NCI-H748 (cell line): ENCODE measurements around the gene RUNX1.

Experiments used
- DNase-seq: peaks from one replicate; lab custom pipeline; 2025; ENCODE audit not compliant: unreplicated experiment; lab: John Stamatoyannopoulos, UW

The RUNX1 gene

DNA sequence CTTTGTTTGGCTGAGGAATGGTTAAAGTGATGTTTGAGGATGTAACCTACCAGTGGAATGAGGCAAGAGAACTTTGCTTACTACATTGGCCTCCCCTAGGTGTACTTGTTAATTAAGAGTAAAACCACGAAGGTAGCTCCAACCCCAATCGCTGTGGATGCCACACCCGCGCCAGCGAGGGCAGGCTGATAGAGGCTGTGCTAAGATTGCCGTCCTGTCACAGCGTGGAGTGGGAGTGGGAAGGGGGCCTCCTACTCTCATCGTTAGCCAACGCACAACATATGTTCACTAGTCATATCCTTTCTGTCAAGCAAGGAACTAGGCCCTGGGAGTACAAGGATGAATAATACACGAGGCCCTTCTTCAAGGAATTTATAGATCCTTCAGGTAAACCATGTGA is 99.6 kb downstream of the RUNX1 start:
- DNase-seq, result no peak

DNA sequence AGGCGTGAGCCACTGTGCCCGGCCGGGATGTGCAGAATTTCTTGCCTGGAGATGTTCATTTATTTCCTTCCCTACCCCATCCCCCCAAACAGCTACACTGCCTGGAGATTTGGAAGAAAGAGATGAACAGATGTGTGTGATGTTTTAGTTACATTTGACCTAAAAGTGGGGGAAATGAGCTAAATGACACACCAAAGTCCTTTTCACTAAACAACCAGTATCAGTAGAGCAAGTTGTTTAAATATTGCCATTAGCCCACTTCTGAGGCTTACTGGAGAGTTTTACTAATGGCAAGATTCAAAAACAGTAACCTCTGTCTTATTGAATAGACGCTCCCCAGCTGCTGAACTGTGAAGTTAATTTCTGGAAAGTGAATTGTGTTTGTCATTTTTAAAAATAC is 100.1 kb downstream of the RUNX1 start:
- DNase-seq, result no peak

GRCh38 chr21:34948157-34948556 is 100.9 kb downstream of the RUNX1 start:
- DNase-seq, result no peak

DNA sequence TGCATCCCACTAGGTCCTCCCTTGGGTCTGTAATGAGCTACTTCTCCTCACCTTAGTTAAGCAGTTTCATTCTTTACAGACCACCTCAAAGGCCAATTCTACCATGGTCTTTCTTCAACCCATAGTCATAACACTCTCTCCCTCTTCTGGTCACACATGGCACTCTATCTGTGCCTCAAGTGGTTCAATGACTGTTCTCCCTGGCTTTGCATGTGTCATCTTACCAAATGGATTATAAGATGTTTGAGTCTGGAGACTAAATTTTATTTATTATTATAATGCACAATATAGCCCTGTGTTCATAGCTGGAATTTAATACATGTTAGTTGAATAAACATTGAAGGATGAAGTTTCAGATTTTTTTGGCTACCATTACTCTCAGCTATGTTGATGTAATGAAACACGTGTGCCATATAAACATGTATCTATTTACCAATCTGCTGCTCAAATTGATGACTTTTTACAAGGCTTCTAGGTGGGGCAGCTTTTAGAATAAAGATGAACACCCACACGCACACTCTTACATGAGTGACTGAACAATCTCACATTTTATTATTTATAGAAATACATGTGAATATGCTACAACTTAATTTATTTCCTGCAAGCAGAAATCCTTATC is 102.1 kb downstream of the RUNX1 start:
- no peak for DNase-seq

- DNase-seq, result no peak
Observed at GRCh38 chr21:34946385-34946840, 102.7 kb downstream of the RUNX1 start.

- DNase-seq, result no peak
Observed at GRCh38 chr21:34945288-34945687, 103.8 kb downstream of the RUNX1 start.

DNA sequence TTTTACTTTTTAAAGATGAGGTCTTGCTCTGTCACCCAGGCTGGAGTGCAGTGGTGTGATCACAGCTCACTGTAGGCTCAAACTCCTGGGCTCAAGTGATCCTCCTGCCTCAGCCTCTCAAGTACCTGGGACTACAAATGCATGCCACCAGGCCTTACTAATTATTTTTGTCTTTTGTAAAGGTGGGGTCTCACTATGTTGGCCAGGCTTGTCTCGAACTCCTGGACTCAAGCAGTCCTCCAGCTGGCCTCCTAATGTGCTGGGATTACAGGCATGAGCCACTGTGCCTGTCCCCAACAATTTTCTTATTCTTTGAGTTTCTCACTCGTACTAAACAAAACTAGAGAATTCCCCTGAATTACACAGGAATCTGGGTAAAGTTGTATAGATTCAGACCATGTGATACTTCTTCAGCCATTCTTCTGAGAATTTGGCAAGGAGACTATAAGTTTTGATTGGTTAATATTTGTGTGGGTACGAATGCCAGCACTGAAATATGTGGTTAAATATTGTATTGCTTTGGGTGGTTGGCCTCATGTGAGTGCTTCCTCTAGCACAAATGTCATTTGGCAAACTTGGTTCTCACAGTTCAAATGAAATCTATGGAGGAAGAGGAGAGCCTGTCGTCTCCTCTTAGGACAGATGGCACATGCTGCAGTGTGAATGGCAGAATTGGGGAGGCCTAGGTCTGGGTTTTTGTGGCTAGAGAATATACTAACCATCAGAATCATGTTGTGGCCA is 104.9 kb downstream of the RUNX1 start:
- no peak for DNase-seq

DNA sequence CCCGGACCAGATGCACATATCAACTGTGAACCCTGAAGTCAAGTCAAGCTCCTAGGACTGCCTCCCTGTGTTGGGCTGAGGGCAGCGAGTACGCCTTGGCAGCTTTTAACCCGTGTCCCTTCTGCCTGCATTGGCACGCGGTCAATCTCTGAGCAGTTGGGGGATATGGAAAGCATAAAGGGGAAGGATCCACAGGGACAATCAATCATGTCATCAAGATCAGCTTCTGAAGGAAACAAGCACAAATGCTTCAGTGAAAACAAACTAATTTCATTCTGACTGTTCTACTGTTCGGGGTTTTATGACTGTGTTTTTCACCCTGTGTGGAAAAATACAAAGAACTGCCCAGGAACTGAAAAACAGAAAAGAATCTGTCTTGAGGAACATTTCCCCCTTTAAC is 106.2 kb downstream of the RUNX1 start:
- no peak for DNase-seq

DNA sequence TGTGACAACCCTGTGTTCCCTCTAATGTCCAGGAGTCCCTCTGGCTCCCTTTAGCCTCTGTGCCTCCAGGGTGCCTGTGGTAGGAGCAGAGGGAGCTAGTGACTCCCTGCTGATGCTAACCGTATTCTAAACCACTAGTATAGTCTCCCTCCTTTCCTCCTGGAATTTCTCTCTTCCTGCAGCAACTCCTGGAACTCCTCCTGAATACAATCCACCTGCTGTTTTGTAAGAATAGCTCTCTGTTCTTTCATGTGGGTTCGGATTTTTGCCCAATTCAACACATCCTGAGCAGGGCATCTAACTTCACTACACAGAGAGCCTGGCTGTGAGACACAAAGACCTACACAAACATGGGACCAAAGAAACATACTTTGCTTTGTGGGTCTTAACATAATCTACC is 107.9 kb downstream of the RUNX1 start:
- no peak for DNase-seq

DNA sequence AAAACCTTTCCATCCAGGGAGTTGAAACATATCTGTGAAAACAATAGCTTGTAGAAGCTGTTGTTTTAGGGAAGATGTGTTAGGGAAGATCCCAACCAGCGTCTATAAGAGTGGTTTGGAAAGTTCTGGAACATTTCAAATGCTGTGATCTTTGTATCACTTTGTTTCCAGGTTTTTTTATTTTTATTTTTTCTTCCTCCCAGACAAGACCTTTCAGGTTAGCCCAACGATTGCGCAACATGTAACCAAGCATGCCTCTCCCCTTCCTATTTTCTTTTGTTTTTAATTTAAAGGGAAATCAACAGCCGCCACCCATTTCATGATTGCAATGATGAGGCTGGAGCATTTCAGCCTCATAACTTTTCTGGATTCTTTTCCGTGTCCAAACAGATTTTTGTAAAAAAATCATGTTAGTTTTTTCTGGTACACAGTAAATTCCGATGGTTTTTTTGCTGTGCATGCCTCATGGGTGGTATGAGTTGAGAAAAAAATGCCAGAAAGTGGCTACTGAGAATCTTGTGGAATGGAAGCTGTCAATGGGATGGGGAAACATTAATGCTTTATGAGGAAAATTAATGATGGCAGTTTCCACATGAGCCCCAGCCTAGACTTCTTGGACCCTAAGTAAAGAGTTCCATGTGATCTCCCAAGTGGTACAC is 109.3 kb downstream of the RUNX1 start:
- DNase-seq, result no peak

DNA sequence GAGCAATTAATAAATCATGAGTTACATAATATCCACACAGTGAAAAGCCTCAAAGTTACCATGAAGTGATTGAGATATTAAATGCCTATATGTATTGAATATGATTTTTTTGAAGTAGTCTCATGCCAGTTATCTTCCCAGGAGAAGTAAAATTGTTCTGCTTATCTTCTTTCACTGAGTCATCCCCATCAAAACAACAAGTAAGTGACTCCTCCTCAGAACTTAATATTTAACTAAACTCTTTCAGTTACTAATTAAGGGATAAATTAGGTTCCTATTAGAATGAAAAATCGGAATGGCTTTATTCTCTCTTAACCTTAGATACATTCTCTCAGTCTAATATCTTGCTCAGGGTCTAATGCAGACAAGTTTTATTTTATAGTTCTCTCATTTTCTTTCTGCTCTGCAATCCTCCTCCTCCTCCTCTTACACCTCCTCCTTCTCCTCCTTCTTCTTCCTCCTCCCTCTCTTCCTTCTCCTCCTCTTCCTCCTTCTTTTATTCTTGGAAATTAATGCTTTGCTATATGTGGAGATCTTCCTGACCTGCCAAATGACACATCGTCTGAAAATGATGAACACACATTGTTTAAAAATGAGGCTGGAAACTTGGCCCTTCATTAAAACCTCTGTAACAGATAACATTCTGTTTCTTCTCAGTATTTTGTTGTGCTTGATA is 110.9 kb downstream of the RUNX1 start:
- DNase-seq, result no peak

- DNase-seq, result peak; percentile 74
Observed at GRCh38 chr21:34936883-34937563, 112.1 kb downstream of the RUNX1 start.

- DNase-seq, result peak; percentile 79
Observed at GRCh38 chr21:34936371-34936789, 112.7 kb downstream of the RUNX1 start.

DNA sequence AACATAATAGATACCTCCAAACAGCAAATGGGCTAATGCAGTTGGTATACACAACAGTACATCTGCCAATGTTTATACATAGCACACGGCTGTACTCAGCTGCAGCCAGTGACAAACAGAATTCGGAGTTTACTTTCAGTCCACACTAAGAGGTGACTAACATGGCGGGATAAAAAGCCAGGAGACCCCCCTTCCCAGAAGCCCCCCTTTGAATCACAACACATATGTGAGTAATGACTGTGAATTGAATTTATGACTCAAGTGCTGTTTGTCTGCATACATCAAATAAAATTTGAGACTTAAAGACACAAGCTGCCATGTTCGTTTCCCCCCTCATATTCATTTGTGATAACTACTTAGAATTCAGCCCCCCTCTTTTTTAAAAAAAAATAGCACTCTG is 113.2 kb downstream of the RUNX1 start:
- peak; percentile 33 for DNase-seq

DNA sequence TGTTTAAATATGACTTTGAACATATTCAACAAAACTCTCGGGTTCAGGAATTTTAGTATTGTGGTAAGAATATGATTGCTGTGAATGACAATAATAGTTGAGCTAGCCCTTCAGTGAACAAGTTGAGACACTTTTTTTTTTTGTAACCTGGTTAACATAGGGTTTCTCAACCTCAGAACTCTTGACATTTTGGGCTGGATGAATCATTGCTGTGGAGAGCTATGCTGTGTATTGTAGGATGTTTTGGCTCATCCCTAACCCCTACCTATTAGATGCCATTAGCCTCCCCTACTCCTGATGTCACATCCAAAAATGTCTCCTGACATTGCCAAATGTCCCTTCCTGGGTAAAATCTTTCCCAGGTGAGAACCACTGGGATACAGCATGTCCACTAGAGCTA is 113.7 kb downstream of the RUNX1 start:
- no peak for DNase-seq

- no peak for DNase-seq
Observed at GRCh38 chr21:34934350-34934749, 114.8 kb downstream of the RUNX1 start.

DNA sequence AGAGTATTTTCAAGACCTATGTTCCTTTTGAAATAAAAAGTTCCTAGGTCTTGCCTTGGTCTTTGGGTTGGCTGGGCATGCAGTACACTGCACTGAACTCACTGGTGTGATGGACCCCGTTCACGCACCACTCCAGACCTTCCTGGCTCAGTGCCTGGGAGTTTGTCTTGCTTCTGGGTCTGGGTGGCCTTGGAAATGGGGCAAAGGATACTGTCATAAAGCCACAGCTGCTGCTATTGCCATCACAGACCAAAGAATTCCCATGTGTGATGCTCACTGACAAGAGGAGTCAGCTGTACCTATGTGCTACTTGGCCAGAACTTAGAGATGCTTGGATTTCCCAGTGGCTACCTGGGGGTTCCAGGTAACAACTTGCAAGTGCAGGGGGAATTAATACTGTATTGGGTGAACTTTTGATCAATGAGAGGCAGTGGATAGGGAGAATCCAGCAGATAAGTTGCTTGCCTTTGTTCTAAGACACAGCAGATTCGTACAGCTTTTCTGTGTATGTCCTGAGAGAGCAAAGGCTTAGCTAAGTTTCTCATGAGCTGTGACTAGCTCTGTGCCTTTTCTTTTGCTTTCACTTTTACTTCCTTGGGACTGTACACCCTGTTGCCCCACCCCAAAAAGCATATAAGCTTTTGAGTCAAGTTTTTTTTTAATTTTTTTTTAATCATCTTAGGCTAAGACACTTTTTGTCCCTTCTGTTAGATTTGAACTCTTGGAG is 115.3 kb downstream of the RUNX1 start:
- no peak for DNase-seq

DNA sequence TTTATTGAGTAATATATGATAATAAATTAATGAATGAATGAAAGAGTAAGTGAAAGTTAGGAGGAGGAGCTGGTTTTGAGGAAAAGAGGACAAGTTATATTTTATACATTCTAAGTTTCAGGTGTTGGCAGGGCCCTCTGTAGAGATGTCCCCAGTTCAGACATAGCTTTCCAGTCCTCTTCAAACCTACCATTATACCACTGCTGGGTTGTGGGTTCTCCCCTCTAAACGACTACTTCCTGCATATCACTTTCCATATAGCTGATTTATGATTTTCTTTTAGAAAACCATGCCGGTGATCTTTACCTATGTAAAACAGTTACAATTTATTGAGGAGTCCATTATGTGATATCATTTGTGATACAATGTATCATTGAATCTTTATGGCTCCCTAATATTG is 116.9 kb downstream of the RUNX1 start:
- no peak for DNase-seq

- no peak for DNase-seq
Observed at GRCh38 chr21:34930971-34931370, 118.1 kb downstream of the RUNX1 start.

- no peak for DNase-seq
Observed at GRCh38 chr21:34928637-34929036, 120.5 kb downstream of the RUNX1 start.
